Measurements from ENCODE around the gene UNC119B.

DNA sequence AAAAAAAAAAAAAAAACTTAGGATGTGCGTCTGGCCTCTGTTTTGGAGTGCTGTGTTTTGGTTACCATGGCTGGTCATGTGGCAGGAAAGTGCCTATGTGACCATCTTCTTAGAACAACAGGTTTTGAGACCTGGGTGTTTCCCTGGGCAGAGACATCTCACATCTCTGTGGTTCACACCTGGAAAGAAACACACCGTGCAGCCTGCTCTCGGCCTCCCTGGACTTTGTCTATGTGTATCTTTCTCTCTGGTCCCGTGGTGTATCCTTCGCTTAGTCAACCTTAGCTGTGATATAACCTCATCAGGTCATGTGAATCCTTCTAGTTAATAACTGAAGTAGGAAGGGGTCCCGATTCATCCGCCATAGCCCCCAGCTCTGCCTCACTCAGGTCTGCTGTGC is 38.0 kb downstream of the UNC119B start:
- TF ChIP-seq POLR2A (IDR thresholded peaks at IDR 0.05), result no peak
- TF ChIP-seq, protein P1, sequence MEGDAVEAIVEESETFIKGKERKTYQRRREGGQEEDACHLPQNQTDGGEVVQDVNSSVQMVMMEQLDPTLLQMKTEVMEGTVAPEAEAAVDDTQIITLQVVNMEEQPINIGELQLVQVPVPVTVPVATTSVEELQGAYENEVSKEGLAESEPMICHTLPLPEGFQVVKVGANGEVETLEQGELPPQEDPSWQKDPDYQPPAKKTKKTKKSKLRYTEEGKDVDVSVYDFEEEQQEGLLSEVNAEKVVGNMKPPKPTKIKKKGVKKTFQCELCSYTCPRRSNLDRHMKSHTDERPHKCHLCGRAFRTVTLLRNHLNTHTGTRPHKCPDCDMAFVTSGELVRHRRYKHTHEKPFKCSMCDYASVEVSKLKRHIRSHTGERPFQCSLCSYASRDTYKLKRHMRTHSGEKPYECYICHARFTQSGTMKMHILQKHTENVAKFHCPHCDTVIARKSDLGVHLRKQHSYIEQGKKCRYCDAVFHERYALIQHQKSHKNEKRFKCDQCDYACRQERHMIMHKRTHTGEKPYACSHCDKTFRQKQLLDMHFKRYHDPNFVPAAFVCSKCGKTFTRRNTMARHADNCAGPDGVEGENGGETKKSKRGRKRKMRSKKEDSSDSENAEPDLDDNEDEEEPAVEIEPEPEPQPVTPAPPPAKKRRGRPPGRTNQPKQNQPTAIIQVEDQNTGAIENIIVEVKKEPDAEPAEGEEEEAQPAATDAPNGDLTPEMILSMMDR (IDR thresholded peaks at IDR 0.05), result no peak

Data from testis (tissue), 2 donors.